ENCODE results near the gene UBTF.

DNA sequence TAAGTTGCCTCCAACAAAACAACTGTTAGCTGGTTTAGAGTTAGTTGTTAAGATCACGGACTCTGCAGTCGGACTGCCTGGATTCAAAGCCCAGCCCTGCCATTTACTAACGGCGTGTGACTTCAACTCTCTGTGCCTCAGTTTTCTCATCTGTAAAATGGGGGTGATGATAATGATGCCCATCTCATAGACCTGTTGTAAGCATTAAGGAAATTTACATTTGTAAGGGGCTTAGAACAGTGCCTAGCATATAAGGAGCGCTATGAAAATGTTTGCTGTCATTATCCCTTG is 47.6 kb upstream of the UBTF start:
- TF ChIP-seq, protein P1, sequence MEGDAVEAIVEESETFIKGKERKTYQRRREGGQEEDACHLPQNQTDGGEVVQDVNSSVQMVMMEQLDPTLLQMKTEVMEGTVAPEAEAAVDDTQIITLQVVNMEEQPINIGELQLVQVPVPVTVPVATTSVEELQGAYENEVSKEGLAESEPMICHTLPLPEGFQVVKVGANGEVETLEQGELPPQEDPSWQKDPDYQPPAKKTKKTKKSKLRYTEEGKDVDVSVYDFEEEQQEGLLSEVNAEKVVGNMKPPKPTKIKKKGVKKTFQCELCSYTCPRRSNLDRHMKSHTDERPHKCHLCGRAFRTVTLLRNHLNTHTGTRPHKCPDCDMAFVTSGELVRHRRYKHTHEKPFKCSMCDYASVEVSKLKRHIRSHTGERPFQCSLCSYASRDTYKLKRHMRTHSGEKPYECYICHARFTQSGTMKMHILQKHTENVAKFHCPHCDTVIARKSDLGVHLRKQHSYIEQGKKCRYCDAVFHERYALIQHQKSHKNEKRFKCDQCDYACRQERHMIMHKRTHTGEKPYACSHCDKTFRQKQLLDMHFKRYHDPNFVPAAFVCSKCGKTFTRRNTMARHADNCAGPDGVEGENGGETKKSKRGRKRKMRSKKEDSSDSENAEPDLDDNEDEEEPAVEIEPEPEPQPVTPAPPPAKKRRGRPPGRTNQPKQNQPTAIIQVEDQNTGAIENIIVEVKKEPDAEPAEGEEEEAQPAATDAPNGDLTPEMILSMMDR (IDR thresholded peaks at IDR 0.05), result no peak
- TF ChIP-seq EP300 (IDR thresholded peaks at IDR 0.05), result no peak
